Neural cell (in vitro differentiated cells): ENCODE results near the gene CDH4. TPM values are rescaled to one million over a fixed set of nuclear protein-coding genes. Genes with fewer than 3 reads are reported as not detected.

Experiments used
- H2AFZ ChIP-seq: fragments of 200-600, 300-800 bp; sonication (generic), shearing (Covaris generic); 2 replicates; pipeline ENCODE4 v1.6.0; 2014; ENCODE audit warnings: low read depth, mild to moderate bottlenecking, antibody characterized with exemption, low read length, moderate library complexity
- H3F3A ChIP-seq: fragments of 200-600 bp; shearing (Covaris generic); 2 replicates; pipeline ENCODE4 v1.6.1; 2016; ENCODE audit warnings: mild to moderate bottlenecking, moderate library complexity, mixed read lengths, antibody characterized with exemption, low read length; ENCODE audit not compliant: insufficient read depth, poor library complexity, severe bottlenecking
- H3K27ac ChIP-seq: fragments of 200-600, 300-800 bp; sonication (generic), shearing (Covaris generic); 2 replicates; pipeline ENCODE4 v1.5.1; 2014; ENCODE audit warnings: mild to moderate bottlenecking, low read length, moderate library complexity
- H3K27me3 ChIP-seq: fragments of 300-800, 200-600 bp; sonication (generic), shearing (Covaris generic); 2 replicates; pipeline ENCODE4 v1.6.0; 2014; ENCODE audit warnings: mild to moderate bottlenecking, low read depth, low read length, moderate library complexity; ENCODE audit not compliant: insufficient read depth
- H3K36me3 ChIP-seq: fragments of 300-800, 200-600 bp; sonication (generic), shearing (Covaris generic); 2 replicates; pipeline ENCODE4 v1.5.1; 2014; ENCODE audit warnings: mild to moderate bottlenecking, antibody characterized with exemption, low read length, moderate library complexity; ENCODE audit not compliant: insufficient read depth
- H3K4me2 ChIP-seq: fragments of 300-800, 200-600 bp; sonication (generic), shearing (Covaris generic); 2 replicates; pipeline ENCODE4 v1.6.0; 2014; ENCODE audit warnings: mild to moderate bottlenecking, low read length
- H3K4me3 ChIP-seq: fragments of 300-800, 200-600 bp; sonication (generic), shearing (Covaris generic); 2 replicates; pipeline ENCODE4 v1.5.1; 2014; ENCODE audit warnings: mild to moderate bottlenecking, low read length, moderate library complexity
- H3K79me2 ChIP-seq: fragments of 200-600 bp; shearing (Covaris generic); replicated peaks from 2 replicates; pipeline ENCODE4 v1.6.0; 2014; ENCODE audit warnings: mild to moderate bottlenecking, low read length, moderate library complexity; ENCODE audit not compliant: insufficient read depth
- H3K9ac ChIP-seq: fragments of 300-800, 200-600 bp; sonication (generic), shearing (Covaris generic); 2 replicates; pipeline ENCODE4 v1.6.1; 2016; ENCODE audit warnings: mild to moderate bottlenecking, low read length, mixed read lengths
- H3K9me2 ChIP-seq: fragments of 200-600 bp; shearing (Covaris generic); 2 replicates; pipeline ENCODE4 v1.6.1; 2016; ENCODE audit warnings: mild to moderate bottlenecking, low read length, mixed read lengths; ENCODE audit not compliant: insufficient read depth
- H3K9me3 ChIP-seq: fragments of 200-600, 300-800 bp; sonication (generic), shearing (Covaris generic); 2 replicates; pipeline ENCODE4 v1.6.1; 2016; ENCODE audit warnings: mild to moderate bottlenecking, mixed run types, low read length, moderate library complexity, mixed read lengths
- H4K20me1 ChIP-seq: fragments of 200-600 bp; shearing (Covaris generic); 2 replicates; pipeline ENCODE4 v1.6.1; 2016; ENCODE audit warnings: mild to moderate bottlenecking, mixed run types; ENCODE audit not compliant: insufficient read depth
- EP300 ChIP-seq: fragments of 450-650 bp; conservative IDR thresholded peaks from 2 replicates; pipeline ENCODE4 v1.6.1; 2014; ENCODE audit warnings: antibody characterized with exemption, mild to moderate bottlenecking, moderate library complexity; ENCODE audit not compliant: poor library complexity, severe bottlenecking
- EZH2 ChIP-seq: fragments of 200-600, 300-800 bp; shearing (Covaris generic), sonication (generic); IDR thresholded peaks from 2 replicates; pipeline ENCODE4 v1.6.1; 2014; ENCODE audit warnings: antibody characterized with exemption, low read length, borderline replicate concordance, mild to moderate bottlenecking; ENCODE audit not compliant: insufficient read depth, poor library complexity, severe bottlenecking
- MXI1 ChIP-seq: fragments of 450-650 bp; conservative IDR thresholded peaks from 2 replicates; pipeline ENCODE4 v1.6.1; 2014; ENCODE audit warnings: antibody characterized with exemption, mild to moderate bottlenecking; ENCODE audit not compliant: poor library complexity, severe bottlenecking
- POLR2AphosphoS5 ChIP-seq: IDR thresholded peaks from 2 replicates; pipeline ENCODE4 v1.6.1; 2012
- RAD21 ChIP-seq: fragments of 450-650 bp; conservative IDR thresholded peaks from 2 replicates; pipeline ENCODE4 v1.6.1; 2014; ENCODE audit warnings: antibody characterized with exemption, mild to moderate bottlenecking, moderate library complexity
- REST ChIP-seq: IDR thresholded peaks from 2 replicates; pipeline ENCODE4 v1.6.1; 2012; ENCODE audit warnings: borderline replicate concordance
- SMC3 ChIP-seq: fragments of 450-650 bp; conservative IDR thresholded peaks from 2 replicates; pipeline ENCODE4 v1.6.1; 2014; ENCODE audit warnings: antibody characterized with exemption, mild to moderate bottlenecking, moderate library complexity; ENCODE audit not compliant: poor library complexity
- TAF1 ChIP-seq: IDR thresholded peaks from 2 replicates; pipeline ENCODE4 v1.6.1; 2012; ENCODE audit warnings: low read depth
- polyA plus RNA-seq: library from polyadenylated mRNA; depleted of rRNA; stranded (reverse); fragments of >200 nt; gene quantifications from 2 replicates; pipeline ENCODE4 v1.2.3, GENCODE V29; 2014
- TF ChIP-seq, protein P1 (sequence below): fragments of 450-650 bp; IDR thresholded peaks from 2 replicates; pipeline ENCODE4 v1.5.1; 2014; ENCODE audit warnings: antibody characterized with exemption, mild to moderate bottlenecking, moderate library complexity; ENCODE audit not compliant: poor library complexity, severe bottlenecking

Gene CDH4
- polyA plus RNA-seq, 1 donor from 2014 or later = 24.6 TPM

- H4K20me1 ChIP-seq = no peaks in the 10 kb centered on the region
- no peaks in the 10 kb centered on the region for H3K27me3 ChIP-seq
- no peak overlapping the region for H3K4me2 ChIP-seq
- no peaks in the 10 kb centered on the region for H3F3A ChIP-seq
- no peaks in the 10 kb centered on the region for H3K9me2 ChIP-seq
- TF ChIP-seq MXI1 = no peak
- TF ChIP-seq REST = no peak
- TF ChIP-seq POLR2AphosphoS5 = no peak
- no peak for TF ChIP-seq EP300
- no peak for TF ChIP-seq TAF1
- no peak for TF ChIP-seq EZH2
- no peak for TF ChIP-seq SMC3
- TF ChIP-seq RAD21 = no peak
- TF ChIP-seq, protein P1, sequence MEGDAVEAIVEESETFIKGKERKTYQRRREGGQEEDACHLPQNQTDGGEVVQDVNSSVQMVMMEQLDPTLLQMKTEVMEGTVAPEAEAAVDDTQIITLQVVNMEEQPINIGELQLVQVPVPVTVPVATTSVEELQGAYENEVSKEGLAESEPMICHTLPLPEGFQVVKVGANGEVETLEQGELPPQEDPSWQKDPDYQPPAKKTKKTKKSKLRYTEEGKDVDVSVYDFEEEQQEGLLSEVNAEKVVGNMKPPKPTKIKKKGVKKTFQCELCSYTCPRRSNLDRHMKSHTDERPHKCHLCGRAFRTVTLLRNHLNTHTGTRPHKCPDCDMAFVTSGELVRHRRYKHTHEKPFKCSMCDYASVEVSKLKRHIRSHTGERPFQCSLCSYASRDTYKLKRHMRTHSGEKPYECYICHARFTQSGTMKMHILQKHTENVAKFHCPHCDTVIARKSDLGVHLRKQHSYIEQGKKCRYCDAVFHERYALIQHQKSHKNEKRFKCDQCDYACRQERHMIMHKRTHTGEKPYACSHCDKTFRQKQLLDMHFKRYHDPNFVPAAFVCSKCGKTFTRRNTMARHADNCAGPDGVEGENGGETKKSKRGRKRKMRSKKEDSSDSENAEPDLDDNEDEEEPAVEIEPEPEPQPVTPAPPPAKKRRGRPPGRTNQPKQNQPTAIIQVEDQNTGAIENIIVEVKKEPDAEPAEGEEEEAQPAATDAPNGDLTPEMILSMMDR = no peak
- H3K36me3 ChIP-seq = no peaks in the 10 kb centered on the region
- H3K27ac ChIP-seq = no peak overlapping the region
- no peak overlapping the region for H2AFZ ChIP-seq
- no peak overlapping the region for H3K9ac ChIP-seq
- H3K4me3 ChIP-seq = no peak overlapping the region
- H3K79me2 ChIP-seq = no peaks in the 10 kb centered on the region
- H3K9me3 ChIP-seq = no peaks in the 10 kb centered on the region
Measured at GRCh38 chr20:61659994-61660346, 407.9 kb downstream of the CDH4 start.

DNA sequence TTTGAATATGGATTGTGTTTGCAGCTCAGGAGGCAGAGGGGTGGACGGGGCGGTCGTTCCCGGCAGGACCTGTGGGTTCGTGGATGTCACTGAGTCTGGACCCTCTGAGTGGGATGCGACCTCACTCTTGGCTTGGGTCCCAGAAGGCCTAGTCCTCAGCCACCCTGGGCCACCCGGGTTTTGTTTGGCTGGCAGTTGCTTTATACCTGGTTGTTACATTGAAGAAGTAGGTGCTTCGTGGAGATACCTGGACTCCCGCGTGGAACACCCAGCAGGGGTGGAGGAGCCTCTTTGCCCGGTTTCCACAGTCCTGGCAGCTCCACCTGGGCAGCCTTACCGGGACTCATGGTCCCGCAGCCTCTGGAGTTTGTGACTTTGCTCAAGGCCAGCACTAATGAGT is 408.5 kb downstream of the CDH4 start:
- H3K9me2 ChIP-seq = no peaks in the 10 kb centered on the region
- H3K4me3 ChIP-seq = no peak overlapping the region
- H3K4me2 ChIP-seq = no peak overlapping the region
- H3K27me3 ChIP-seq = no peaks in the 10 kb centered on the region
- H3K27ac ChIP-seq = no peak overlapping the region
- H3K9ac ChIP-seq = no peak overlapping the region
- H3K36me3 ChIP-seq = no peaks in the 10 kb centered on the region
- H3K9me3 ChIP-seq = no peaks in the 10 kb centered on the region
- H3F3A ChIP-seq = no peaks in the 10 kb centered on the region
- H2AFZ ChIP-seq = no peak overlapping the region
- TF ChIP-seq REST (no peak), TAF1 (no peak), POLR2AphosphoS5 (no peak), EP300 (no peak), EZH2 (no peak), SMC3 (no peak), RAD21 (no peak), MXI1 (no peak)
- TF ChIP-seq, protein P1 = no peak
- H4K20me1 ChIP-seq = no peaks in the 10 kb centered on the region
- H3K79me2 ChIP-seq = no peaks in the 10 kb centered on the region
